GM12891 (cell line): ENCODE measurements around the gene ZFAND3.

ENCODE experiments used
- PAX5 ChIP-seq: IDR thresholded peaks from 2 replicates; pipeline ENCODE4 v1.6.1; 2011; ENCODE audit warnings: low read length, moderate library complexity, mild to moderate bottlenecking; ENCODE audit not compliant: insufficient read depth, severe bottlenecking
- POLR2A ChIP-seq: IDR thresholded peaks from 2 replicates; pipeline ENCODE4 v1.6.1; 2011; ENCODE audit warnings: low read depth, low read length, control low read depth
- POLR2AphosphoS5 ChIP-seq: IDR thresholded peaks from 2 replicates; pipeline ENCODE4 v1.6.1; 2011; ENCODE audit warnings: low read depth, low read length, control low read depth
- POU2F2 ChIP-seq: IDR thresholded peaks from 2 replicates; pipeline ENCODE4 v1.6.1; 2011; ENCODE audit warnings: low read depth, mild to moderate bottlenecking, control low read depth, low read length, moderate library complexity
- SPI1 ChIP-seq: IDR thresholded peaks from 2 replicates; pipeline ENCODE4 v1.6.1; 2011; ENCODE audit warnings: low read depth, low read length, control low read depth
- TAF1 ChIP-seq: IDR thresholded peaks from 2 replicates; pipeline ENCODE4 v1.6.1; 2011; ENCODE audit warnings: low read depth, low read length, control low read depth

- TF ChIP-seq POLR2AphosphoS5 (no peak), TAF1 (no peak), POLR2A (no peak), PAX5 (no peak), SPI1 (no peak), POU2F2 (no peak)
These were observed 355.4 kb downstream of the ZFAND3 start for GRCh38 chr6:38174806-38175495.
